Testis (tissue), 3 donors: ENCODE measurements around the gene CAMTA1. TPM values are rescaled to one million over a fixed set of nuclear protein-coding genes. Genes with fewer than 3 reads are reported as not detected.

ENCODE experiments used
- DNase-seq: peaks from one replicate; pipeline ENCODE4 v3.0.0-alpha.2; 2019
- H3K27ac ChIP-seq, 2 donors: fragments of 200-600 bp; sonication (generic); one replicate each; pipeline ENCODE4 v1.5.1; 2019
- H3K27me3 ChIP-seq: fragments of 200-600 bp; sonication (generic); one replicate; pipeline ENCODE4 v1.5.1; 2019
- H3K36me3 ChIP-seq: fragments of 200-600 bp; sonication (generic); one replicate; pipeline ENCODE4 v1.5.1; 2017; ENCODE audit warnings: low read depth; ENCODE audit errors: missing control alignments
- H3K4me1 ChIP-seq: fragments of 200-600 bp; sonication (generic); one replicate; pipeline ENCODE4 v1.5.1; 2019
- H3K4me3 ChIP-seq, 2 donors: fragments of 200-600 bp; sonication (generic); one replicate each; pipeline ENCODE4 v1.5.1; 2017 to 2019
- H3K9me3 ChIP-seq: fragments of 200-600 bp; sonication (generic); one replicate; pipeline ENCODE4 v1.5.1; 2017
- POLR2A ChIP-seq: fragments of 450-650 bp; IDR thresholded peaks from one replicate; pipeline ENCODE4 v1.6.1; 2017; ENCODE audit warnings: antibody characterized with exemption, mild to moderate bottlenecking, moderate library complexity
- WGBS, 2 donors: methylation state at CpG; one replicate each; pipeline ENCODE4 v1.1.5; 2018; 5-methylcytosine and 5-hydroxymethylcytosine counted together
- intact Hi-C: fragments of 100-400 bp; cut with DNase I; formaldehyde crosslinking; loops from one replicate; pipeline ENCODE4 v1.15.1; 2023; ENCODE audit warnings: low total_unique reads
- polyA plus RNA-seq: library from polyadenylated mRNA; stranded (reverse); fragments of 350-450 nt; fragmentation: Illumina TruSeq; extraction: RNeasy Lipid Tissue Mini Kit (QIAGEN cat#74804); gene quantifications from one replicate; pipeline ENCODE4 v1.2.3, GENCODE V29; 2014; ENCODE audit warnings: low read depth, low replicate concordance; ENCODE audit not compliant: insufficient read depth
- total RNA-seq, 2 donors: library from RNA; depleted of rRNA; stranded (reverse); fragments of >200 nt; gene quantifications; one replicate each; pipeline ENCODE4 v1.2.3, GENCODE V29; 2016
- TF ChIP-seq, protein P1 (sequence below), 3 experiments: fragments of 450-650 bp in 2 of 3; fragments of 200-600 bp in 1 of 3; sonication (generic) in 1 of 3; IDR thresholded peaks; one replicate each; pipeline ENCODE4 v1.5.1; 2016 to 2019; ENCODE audit warnings: antibody characterized with exemption in 3 of 3, mild to moderate bottlenecking in 2 of 3, moderate library complexity in 1 of 3

The CAMTA1 gene
- total and polyA plus RNA-seq, 3 donors from 2014 or later, result 116 to 158 (median 119) TPM

DNA sequence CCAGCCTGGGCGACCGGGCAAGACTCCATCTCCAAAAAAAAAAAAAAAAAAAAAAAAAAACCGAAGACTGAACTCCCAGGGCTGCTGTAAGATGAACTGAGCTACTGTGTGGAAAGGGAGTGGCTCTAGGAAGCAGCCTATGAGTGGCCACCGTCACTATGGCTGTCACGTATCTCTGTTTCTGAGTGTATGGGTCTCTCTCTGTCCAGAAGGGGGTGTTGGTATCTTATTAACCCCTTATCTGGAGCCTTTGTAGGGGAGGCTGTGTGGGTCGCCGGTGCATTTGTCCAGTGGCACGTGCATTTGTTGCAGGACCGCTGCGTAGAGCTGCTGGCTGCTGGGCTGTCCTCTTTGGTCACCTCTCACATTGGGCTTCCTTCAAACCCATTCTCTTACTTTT, 326.6 kb downstream of the CAMTA1 start:
- no peak overlapping the region for H3K27ac ChIP-seq
- H3K27me3 ChIP-seq, result no peaks in the 10 kb centered on the region
- no peaks in the 10 kb centered on the region for H3K4me1 ChIP-seq
- WGBS, 2 donors, result 85 to 87% methylated on average over 10 of the region's 10 CpGs
- intact Hi-C loops, result no loop called here
- DNase-seq, result no peak
- no peak overlapping the region for H3K4me3 ChIP-seq
- H3K36me3 ChIP-seq, result no peaks in the 10 kb centered on the region
- H3K9me3 ChIP-seq, result no peaks in the 10 kb centered on the region
- TF ChIP-seq, protein P1, sequence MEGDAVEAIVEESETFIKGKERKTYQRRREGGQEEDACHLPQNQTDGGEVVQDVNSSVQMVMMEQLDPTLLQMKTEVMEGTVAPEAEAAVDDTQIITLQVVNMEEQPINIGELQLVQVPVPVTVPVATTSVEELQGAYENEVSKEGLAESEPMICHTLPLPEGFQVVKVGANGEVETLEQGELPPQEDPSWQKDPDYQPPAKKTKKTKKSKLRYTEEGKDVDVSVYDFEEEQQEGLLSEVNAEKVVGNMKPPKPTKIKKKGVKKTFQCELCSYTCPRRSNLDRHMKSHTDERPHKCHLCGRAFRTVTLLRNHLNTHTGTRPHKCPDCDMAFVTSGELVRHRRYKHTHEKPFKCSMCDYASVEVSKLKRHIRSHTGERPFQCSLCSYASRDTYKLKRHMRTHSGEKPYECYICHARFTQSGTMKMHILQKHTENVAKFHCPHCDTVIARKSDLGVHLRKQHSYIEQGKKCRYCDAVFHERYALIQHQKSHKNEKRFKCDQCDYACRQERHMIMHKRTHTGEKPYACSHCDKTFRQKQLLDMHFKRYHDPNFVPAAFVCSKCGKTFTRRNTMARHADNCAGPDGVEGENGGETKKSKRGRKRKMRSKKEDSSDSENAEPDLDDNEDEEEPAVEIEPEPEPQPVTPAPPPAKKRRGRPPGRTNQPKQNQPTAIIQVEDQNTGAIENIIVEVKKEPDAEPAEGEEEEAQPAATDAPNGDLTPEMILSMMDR (IDR thresholded peaks at IDR 0.05), result no peak
- no peak for TF ChIP-seq POLR2A

DNA sequence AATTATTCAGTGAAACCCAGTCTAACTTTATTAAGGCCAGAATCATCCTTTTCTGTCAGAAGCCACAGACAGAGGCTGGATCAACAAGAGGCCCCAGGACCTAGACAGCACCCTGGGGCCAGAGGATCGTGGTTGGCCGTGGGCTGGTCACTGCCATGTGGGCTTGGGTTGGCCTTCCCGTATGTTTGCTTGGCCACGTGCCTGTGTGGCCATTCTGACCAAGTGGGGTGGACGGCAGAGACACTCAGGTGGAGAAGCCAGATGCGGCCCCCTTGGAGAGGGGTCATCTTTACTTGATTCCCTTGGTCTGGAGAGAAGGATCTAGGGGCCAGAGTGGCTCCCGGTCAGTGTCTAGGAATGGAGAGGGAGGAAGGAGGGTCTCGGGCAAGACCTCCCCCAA, 327.9 kb downstream of the CAMTA1 start:
- Histone ChIP-seq H3K36me3 (no peaks in the 10 kb centered on the region), H3K4me3 (no peak overlapping the region), H3K4me1 (no peaks in the 10 kb centered on the region), H3K27ac (no peak overlapping the region), H3K9me3 (no peaks in the 10 kb centered on the region), H3K27me3 (no peaks in the 10 kb centered on the region)
- no peak for DNase-seq
- intact Hi-C loops, result no loop called here
- no peak for TF ChIP-seq POLR2A
- TF ChIP-seq, protein P1 (IDR thresholded peaks at IDR 0.05), result no peak
- 89 to 93% methylated on average over 5 to 8 of the region's 8 CpGs for WGBS, 2 donors

DNA sequence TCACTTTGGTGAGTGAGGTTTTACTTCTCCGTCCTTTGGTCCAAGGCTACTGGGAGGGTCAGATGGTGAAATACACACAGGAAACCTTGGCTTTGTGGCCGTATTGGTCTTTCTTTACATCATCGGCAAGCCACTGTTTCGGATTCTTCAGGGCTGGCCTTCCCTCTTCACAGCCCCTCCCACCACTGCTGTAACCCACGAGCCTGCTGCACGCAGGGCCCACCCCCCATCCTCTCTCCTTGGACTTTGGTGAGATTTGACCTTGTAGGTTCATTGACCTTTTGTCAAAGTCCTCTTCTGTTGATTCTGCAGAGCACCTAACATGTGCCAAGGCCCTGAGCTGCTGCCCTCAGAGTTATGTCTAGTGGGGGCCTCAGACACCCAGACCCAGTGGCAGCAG, 328.6 kb downstream of the CAMTA1 start:
- H3K9me3 ChIP-seq, result no peaks in the 10 kb centered on the region
- intact Hi-C loops, result no loop called here
- H3K27me3 ChIP-seq, result no peaks in the 10 kb centered on the region
- H3K27ac ChIP-seq, result no peak overlapping the region
- no peaks in the 10 kb centered on the region for H3K36me3 ChIP-seq
- H3K4me3 ChIP-seq, result no peak overlapping the region
- WGBS, 2 donors, result 81 to 87% methylated on average over 6 of the region's 6 CpGs
- no peaks in the 10 kb centered on the region for H3K4me1 ChIP-seq
- DNase-seq, result no peak
- TF ChIP-seq, protein P1 (IDR thresholded peaks at IDR 0.05), result no peak
- TF ChIP-seq POLR2A, result no peak

DNA sequence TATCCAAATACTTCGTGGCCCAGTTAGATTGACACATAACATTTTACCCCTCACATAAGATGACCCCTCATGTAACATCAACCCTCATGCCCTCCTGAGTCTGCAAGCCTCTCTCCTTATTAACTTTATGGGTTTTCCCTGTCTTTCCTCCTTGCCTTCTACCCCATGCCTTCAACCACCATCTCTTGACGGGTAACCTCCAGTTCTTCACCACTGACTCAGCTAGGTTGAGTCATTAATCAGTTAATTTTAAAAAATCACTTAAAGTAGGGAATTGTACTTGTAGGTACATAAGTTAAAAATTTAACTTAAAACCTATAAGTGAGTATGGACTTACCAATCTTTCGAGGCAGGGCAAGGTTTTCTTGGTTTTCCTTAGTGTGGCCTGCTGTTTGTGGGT, 330.7 kb downstream of the CAMTA1 start:
- DNase-seq, result no peak
- WGBS, 2 donors, result 94 to 98% methylated on average over 3 of the region's 3 CpGs
- no peaks in the 10 kb centered on the region for H3K36me3 ChIP-seq
- no peaks in the 10 kb centered on the region for H3K27me3 ChIP-seq
- no peak for TF ChIP-seq POLR2A
- TF ChIP-seq, protein P1 (IDR thresholded peaks at IDR 0.05), result no peak
- H3K9me3 ChIP-seq, result no peaks in the 10 kb centered on the region
- intact Hi-C loops, result no loop called here
- no peak overlapping the region for H3K4me3 ChIP-seq
- H3K27ac ChIP-seq, result no peak overlapping the region
- no peaks in the 10 kb centered on the region for H3K4me1 ChIP-seq

DNA sequence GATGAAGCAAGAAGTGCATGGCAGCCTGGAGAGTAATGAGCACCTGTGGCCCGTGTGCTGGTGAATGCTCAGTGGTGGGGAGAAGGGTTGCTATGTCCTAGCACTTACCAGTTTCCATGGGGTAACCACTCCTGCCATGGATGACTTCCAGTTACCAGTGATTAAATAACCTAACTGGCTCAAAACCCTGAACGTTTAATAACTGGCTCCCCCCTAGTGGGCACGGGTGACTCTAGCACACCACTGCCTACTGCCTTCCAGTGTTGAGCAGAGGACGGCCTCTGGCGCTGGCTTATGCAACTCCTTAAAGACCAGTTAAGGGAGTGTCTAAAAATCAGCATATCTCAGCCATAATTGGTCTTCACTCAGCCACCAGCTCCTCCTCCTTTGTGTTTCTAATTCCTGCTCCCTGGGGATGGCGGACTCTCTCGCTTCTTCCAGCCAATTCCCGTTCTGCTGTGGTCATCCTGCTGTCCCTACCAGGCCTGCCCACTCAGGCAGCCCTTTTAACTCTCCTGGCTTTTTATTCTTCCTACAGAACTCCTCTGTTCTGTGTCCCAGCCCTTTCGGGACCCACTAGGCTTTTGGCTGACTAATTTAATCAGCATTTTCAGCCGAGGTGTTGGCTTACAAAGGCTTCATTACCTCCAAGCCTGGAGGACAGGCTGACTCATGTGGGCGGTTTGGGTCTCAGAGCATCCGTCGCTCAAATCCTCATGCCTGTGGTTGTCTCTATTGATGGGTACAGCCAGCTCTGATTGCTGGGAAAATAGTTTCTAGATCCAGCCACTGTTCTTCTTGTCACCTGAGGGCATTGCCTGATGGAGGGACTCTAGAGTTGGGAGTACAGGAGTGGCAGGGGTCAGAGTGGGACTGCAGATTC, 332.4 kb downstream of the CAMTA1 start:
- Histone ChIP-seq H3K27ac (no peak overlapping the region), H3K36me3 (no peaks in the 10 kb centered on the region), H3K9me3 (no peaks in the 10 kb centered on the region), H3K4me3 (no peak overlapping the region), H3K27me3 (no peaks in the 10 kb centered on the region), H3K4me1 (no peaks in the 10 kb centered on the region)
- intact Hi-C loops, result no loop called here
- TF ChIP-seq, protein P1 (IDR thresholded peaks at IDR 0.05), result no peak
- no peak for TF ChIP-seq POLR2A
- no peak for DNase-seq
- 45 to 48% methylated on average over 13 of the region's 13 CpGs for WGBS, 2 donors
